Measurements from ENCODE around the gene CPM.

DNA sequence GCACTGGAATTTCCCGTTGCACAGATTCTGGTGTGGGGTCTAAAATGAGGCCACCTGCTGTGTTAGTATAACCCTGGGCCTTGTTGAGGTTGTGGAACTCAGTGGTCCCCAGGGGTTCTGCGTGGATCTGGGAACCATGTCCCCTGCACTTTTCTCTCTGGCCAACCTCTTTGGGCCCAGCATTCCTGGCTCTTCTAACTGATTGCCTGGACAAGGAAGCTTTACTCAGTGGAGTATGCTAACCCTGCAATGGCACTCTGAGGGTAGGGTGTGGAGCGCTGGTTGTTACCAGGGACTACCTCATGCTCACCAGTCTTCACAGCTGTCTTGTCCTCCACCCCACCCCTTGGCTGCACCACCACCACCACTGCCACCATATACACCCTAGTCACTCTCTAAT, 39.2 kb downstream of the CPM start:
- TF ChIP-seq, protein P1, sequence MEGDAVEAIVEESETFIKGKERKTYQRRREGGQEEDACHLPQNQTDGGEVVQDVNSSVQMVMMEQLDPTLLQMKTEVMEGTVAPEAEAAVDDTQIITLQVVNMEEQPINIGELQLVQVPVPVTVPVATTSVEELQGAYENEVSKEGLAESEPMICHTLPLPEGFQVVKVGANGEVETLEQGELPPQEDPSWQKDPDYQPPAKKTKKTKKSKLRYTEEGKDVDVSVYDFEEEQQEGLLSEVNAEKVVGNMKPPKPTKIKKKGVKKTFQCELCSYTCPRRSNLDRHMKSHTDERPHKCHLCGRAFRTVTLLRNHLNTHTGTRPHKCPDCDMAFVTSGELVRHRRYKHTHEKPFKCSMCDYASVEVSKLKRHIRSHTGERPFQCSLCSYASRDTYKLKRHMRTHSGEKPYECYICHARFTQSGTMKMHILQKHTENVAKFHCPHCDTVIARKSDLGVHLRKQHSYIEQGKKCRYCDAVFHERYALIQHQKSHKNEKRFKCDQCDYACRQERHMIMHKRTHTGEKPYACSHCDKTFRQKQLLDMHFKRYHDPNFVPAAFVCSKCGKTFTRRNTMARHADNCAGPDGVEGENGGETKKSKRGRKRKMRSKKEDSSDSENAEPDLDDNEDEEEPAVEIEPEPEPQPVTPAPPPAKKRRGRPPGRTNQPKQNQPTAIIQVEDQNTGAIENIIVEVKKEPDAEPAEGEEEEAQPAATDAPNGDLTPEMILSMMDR (IDR thresholded peaks at IDR 0.05), result no peak
- TF ChIP-seq ZFX (IDR thresholded peaks at IDR 0.05; ENCODE audit: borderline replicate concordance), result no peak

Measured in 22Rv1 (cell line).